SK-N-MC (cell line): ENCODE measurements around the gene TYRP1.

ENCODE experiments used
- DNase-seq: peaks from one replicate; pipeline ENCODE4 v3.0.0-alpha.2; 2011; ENCODE audit warnings: low read depth, low spot score
- H3K27ac ChIP-seq: fragments of 200-600 bp; sonication (generic); 2 replicates; pipeline ENCODE4 v1.5.1; 2016; ENCODE audit warnings: mixed run types
- H3K36me3 ChIP-seq: fragments of 200-600 bp; sonication (generic); 2 replicates; pipeline ENCODE4 v1.6.1; 2017; ENCODE audit warnings: antibody characterized with exemption, low read length, mixed read lengths; ENCODE audit not compliant: insufficient read depth
- H3K4me3 ChIP-seq: fragments of 200-600 bp; sonication (generic); 2 replicates; pipeline ENCODE4 v1.5.1; 2016
- H3K9ac ChIP-seq: fragments of 200-600 bp; sonication (generic); 2 replicates; pipeline ENCODE4 v1.8.0; 2017; ENCODE audit warnings: mixed run types, mixed read lengths; ENCODE audit not compliant: insufficient read length
- H3K9me3 ChIP-seq: fragments of 200-600 bp; sonication (generic); 2 replicates; pipeline ENCODE4 v1.6.1; 2017; ENCODE audit warnings: low read depth, mild to moderate bottlenecking, antibody characterized with exemption, low read length, moderate library complexity, mixed read lengths
- EZH2 ChIP-seq: fragments of 200-600 bp; sonication (generic); IDR thresholded peaks from one replicate; pipeline ENCODE4 v1.6.1; 2017; ENCODE audit warnings: antibody characterized with exemption
- FOXP2 ChIP-seq: optimal IDR thresholded peaks from 2 replicates; pipeline ENCODE3; 2011; ENCODE audit warnings: mild to moderate bottlenecking, moderate library complexity; ENCODE audit not compliant: insufficient read depth; ENCODE audit errors: extremely low read length, control extremely low read depth
- POLR2AphosphoS5 ChIP-seq: IDR thresholded peaks from 2 replicates; pipeline ENCODE4 v1.6.1; 2012; ENCODE audit warnings: mild to moderate bottlenecking, low read depth, low read length, borderline replicate concordance

The TYRP1 gene, protein sequence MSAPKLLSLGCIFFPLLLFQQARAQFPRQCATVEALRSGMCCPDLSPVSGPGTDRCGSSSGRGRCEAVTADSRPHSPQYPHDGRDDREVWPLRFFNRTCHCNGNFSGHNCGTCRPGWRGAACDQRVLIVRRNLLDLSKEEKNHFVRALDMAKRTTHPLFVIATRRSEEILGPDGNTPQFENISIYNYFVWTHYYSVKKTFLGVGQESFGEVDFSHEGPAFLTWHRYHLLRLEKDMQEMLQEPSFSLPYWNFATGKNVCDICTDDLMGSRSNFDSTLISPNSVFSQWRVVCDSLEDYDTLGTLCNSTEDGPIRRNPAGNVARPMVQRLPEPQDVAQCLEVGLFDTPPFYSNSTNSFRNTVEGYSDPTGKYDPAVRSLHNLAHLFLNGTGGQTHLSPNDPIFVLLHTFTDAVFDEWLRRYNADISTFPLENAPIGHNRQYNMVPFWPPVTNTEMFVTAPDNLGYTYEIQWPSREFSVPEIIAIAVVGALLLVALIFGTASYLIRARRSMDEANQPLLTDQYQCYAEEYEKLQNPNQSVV

DNA sequence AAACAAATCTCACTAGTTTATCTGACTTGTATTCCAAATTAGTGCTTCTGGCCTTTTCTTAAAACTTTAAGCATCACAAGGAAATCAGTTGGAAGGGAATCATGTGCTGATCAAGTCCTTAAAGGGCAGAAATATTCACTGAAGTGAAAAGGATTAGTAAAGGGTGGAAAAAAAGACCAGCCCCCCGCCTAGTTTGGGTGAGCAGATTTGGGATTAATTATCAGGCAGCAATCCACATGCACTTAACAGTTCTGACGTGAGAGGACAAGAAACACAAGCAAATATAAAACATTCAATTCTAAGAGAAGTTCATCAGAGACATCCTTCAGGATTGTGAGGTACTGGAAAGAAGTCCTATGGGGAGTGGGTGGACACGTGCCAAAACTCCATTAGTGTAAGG is at the start of gene TYRP1:
TYRP1 (plus strand) TSS at position 245 of the 400 bp plus-strand sequence. CDS start 612 bp downstream, outside the sequence.
- H3K36me3 ChIP-seq, result no peaks in the 10 kb centered on the region
- no peak within 1 kb of the TSS for H3K27ac ChIP-seq
- H3K9ac ChIP-seq, result no peak within 1 kb of the TSS
- TF ChIP-seq POLR2AphosphoS5 (no peak), EZH2 (no peak)
- DNase-seq, result no peak
- no peak within 1 kb of the TSS for H3K4me3 ChIP-seq
- no peaks in the 10 kb centered on the region for H3K9me3 ChIP-seq

DNA sequence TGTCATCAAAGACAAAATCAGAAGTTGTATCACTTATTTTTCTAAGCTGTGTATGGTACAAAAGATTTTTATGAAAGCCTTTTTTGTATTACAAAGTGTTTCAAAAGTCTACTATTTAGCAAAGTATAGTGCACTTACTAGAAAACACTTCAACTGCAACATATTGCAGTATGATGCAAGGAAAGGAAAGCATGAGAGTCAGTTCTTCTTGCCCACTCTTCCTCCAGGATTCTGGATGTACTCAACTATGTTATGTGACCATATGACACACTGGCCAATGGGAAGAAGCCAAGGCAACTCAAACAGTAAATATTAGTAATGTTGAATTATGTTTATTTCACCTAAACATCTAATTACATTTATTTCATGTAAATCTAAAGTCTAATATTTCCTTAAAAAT is 49.5 kb upstream of the TYRP1 start:
- Histone ChIP-seq H3K9ac (no peak overlapping the region), H3K9me3 (no peaks in the 10 kb centered on the region), H3K27ac (no peak overlapping the region; the same call in 1 of the 2 replicates), H3K4me3 (no peak overlapping the region), H3K36me3 (no peaks in the 10 kb centered on the region)
- TF ChIP-seq FOXP2 (no peak), POLR2AphosphoS5 (no peak), EZH2 (no peak)
- DNase-seq, result no peak

DNA sequence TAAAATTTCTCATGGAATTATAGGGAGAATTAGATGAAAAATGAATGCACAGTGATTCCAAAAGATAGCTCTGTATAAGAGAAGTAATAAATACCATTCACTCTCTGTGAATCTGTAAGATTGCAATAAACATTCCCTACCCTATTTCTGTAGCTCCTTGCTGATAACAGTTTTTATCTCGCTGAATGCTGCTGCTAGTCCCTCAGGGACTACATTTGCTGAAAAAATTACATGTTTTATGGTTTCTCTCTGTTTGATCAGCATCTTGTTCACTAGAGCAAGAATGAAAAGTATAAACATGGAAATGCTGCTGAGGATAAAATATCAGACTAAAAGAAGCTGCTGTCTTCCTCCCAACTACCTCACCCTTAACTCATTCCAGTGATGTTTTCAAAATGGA is 44.3 kb upstream of the TYRP1 start:
- DNase-seq, result no peak
- no peak overlapping the region for H3K9ac ChIP-seq
- H3K4me3 ChIP-seq, result no peak overlapping the region
- TF ChIP-seq FOXP2 (no peak), POLR2AphosphoS5 (no peak), EZH2 (no peak)
- H3K9me3 ChIP-seq, result no peaks in the 10 kb centered on the region
- H3K27ac ChIP-seq, result no peak overlapping the region
- H3K36me3 ChIP-seq, result no peaks in the 10 kb centered on the region

DNA sequence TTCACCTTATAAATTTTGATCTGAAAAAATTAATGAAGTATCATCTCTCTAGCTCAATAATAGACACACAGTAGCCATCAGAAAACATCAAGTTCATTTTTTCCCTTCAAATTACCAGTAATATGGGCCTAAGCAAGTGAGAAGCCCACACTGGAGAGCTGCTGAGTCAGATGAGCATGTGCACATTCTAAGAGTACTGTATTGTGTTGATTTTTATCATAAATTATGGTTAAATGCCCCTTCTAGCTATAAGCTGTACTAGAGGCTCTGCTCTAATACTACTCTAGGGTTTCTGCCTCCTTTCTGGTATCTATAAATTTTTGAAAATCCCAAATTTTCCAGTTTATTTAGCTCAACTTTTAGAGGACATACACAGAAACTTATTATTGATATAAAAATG is 42.1 kb upstream of the TYRP1 start:
- Histone ChIP-seq H3K9me3 (no peaks in the 10 kb centered on the region), H3K4me3 (no peak overlapping the region), H3K27ac (no peak overlapping the region), H3K36me3 (no peaks in the 10 kb centered on the region), H3K9ac (no peak overlapping the region)
- no peak for DNase-seq
- TF ChIP-seq FOXP2 (no peak), POLR2AphosphoS5 (no peak), EZH2 (no peak)

DNA sequence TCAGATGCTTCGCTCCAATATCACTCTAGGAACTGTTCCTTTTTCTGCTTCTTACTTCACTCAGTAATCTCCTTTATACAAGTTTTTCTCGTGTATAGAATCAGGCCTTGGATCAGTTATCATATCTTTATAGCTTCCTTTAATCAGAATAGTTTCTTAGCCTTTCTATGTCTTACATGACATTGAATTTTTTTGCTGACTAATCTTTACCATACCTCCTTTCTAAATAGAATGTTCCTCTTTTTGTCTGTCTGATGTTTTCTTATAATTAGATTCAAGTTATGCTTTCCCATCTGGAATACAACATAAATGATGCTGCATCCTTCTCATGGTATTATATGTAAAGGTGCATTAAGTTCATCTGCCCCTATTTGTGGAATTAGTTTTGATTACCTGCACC is 40.2 kb upstream of the TYRP1 start:
- H3K27ac ChIP-seq, result no peak overlapping the region
- no peaks in the 10 kb centered on the region; the same call in 1 of the 2 replicates for H3K9me3 ChIP-seq
- no peak overlapping the region for H3K9ac ChIP-seq
- no peaks in the 10 kb centered on the region for H3K36me3 ChIP-seq
- DNase-seq, result no peak
- no peak for TF ChIP-seq FOXP2
- TF ChIP-seq POLR2AphosphoS5, result no peak
- TF ChIP-seq EZH2, result no peak
- no peak overlapping the region for H3K4me3 ChIP-seq

DNA sequence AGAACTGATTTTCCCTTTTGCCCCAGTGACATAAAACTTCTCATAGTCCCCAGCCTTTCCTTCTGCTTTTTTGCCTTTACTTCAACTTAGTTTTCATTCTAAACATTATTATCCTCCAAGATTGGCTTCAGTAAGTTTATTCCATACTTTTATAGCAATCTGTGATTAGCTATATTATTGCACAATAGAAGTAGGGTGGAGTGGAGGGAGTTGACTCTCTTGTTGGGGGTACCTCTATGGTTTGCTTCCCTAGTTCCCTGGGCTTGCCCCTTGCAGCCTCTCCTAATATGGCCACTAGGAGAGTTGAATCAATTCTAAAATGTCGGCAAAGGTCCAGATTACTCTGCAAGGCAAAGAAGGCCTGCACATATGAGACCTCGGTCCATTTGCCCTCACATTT is 36.4 kb upstream of the TYRP1 start:
- TF ChIP-seq POLR2AphosphoS5 (no peak), FOXP2 (no peak), EZH2 (no peak)
- H3K4me3 ChIP-seq, result no peak overlapping the region
- no peak for DNase-seq
- no peak overlapping the region for H3K27ac ChIP-seq
- no peak overlapping the region for H3K9ac ChIP-seq
- no peaks in the 10 kb centered on the region for H3K36me3 ChIP-seq
- no peaks in the 10 kb centered on the region; the same call in 1 of the 2 replicates for H3K9me3 ChIP-seq

DNA sequence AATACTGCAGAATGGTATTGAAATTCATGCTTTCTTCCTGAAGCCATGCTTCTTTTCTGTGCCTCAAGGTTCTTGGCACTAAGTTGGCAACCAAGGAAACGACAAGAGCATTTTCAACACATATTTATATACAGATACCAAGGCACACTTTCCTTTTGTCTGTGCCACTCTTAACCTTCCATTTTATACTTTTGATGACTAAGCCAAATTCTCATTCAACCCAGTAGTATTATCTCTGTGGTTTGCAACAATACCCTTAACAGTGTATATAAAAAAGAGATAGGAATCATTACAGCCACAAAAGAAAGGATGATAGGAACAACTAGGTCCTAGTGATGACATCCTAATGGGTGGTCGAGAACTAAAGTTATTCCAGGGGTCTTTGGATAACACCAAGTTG is 36.0 kb upstream of the TYRP1 start:
- no peak overlapping the region for H3K9ac ChIP-seq
- H3K9me3 ChIP-seq, result no peaks in the 10 kb centered on the region; the same call in 1 of the 2 replicates
- no peaks in the 10 kb centered on the region for H3K36me3 ChIP-seq
- TF ChIP-seq FOXP2 (no peak), EZH2 (no peak), POLR2AphosphoS5 (no peak)
- no peak overlapping the region for H3K27ac ChIP-seq
- no peak for DNase-seq
- no peak overlapping the region for H3K4me3 ChIP-seq

DNA sequence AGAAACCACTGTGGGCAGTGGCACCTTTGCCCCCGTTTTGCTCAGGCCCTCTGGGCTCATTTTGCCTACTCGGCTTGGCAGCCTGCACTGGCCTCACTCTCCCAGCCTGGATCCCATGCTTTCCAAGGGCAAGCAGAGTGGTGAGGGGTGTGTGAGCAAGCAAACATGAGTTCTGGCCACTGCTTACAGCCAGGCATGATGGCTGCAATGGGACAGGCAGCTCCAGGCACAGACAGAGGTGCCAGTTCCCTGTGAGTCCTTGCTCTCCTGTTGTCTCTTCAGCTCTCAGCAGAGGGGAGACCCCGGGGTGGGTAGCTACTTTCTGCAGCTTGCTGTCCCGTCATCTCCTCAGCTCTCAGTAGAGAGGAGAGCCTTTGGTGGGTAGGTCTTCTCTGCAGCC is 35.2 kb upstream of the TYRP1 start:
- DNase-seq, result no peak
- TF ChIP-seq FOXP2, result no peak
- TF ChIP-seq POLR2AphosphoS5, result no peak
- TF ChIP-seq EZH2, result no peak
- no peaks in the 10 kb centered on the region; the same call in 1 of the 2 replicates for H3K9me3 ChIP-seq
- H3K36me3 ChIP-seq, result no peaks in the 10 kb centered on the region
- no peak overlapping the region for H3K27ac ChIP-seq
- no peak overlapping the region for H3K9ac ChIP-seq
- no peak overlapping the region for H3K4me3 ChIP-seq

DNA sequence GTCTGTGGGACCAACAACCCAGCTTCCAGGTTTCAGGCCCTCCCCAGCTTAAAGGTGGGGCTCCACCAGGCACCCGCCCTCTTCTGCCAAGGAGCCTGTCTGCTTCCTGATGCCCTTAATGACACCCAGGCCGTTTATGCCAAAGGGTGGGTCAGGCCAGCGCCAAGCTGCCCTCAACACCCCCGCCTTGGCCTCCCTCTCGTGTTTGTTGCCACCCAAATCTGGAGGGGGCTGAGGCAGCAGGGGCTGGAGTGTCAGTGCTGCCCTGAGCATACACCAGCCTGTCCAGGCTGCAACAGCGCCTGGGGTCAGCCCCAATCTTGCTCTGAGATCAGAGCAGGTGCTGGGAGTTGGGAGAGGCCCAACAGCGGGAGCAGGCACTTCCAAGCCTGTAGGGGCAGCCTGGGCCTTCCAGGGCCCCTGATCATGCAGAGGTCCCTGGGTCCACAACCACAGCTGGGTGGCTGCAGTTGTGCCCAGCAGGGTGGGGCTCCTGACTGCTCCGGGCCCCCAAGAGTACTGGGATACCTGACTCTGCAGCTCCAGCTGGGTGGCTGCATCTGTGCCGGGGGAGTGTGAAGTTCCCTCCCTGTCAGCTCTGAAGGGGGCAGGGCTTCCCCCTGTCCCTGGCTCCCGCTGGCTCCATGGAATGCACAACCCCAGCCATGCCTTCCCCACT is 34.5 kb upstream of the TYRP1 start:
- TF ChIP-seq EZH2 (no peak), FOXP2 (no peak), POLR2AphosphoS5 (no peak)
- H3K4me3 ChIP-seq, result no peak overlapping the region
- H3K9me3 ChIP-seq, result no peaks in the 10 kb centered on the region; the same call in 1 of the 2 replicates
- DNase-seq, result no peak
- H3K36me3 ChIP-seq, result no peaks in the 10 kb centered on the region
- H3K9ac ChIP-seq, result no peak overlapping the region
- no peak overlapping the region for H3K27ac ChIP-seq
